Transverse colon (tissue), 3 donors: ENCODE data around the gene TIMP3.

ENCODE experiments used
- EP300 ChIP-seq: sonication (generic); formaldehyde crosslinking; IDR thresholded peaks from one replicate; pipeline ENCODE4 v1.6.1; 2017; ENCODE audit warnings: antibody characterized with exemption, low read depth
- TF ChIP-seq, protein P1 (sequence below), 5 experiments: fragments of 200-600 bp in 3 of 5; fragments of 450-650 bp in 2 of 5; sonication (generic) in 3 of 5; IDR thresholded peaks; 1 replicate in 2 of 5; 2 replicates in 3 of 5; pipeline ENCODE4 v1.5.1; 2016 to 2017; ENCODE audit warnings: antibody characterized with exemption in 5 of 5, inconsistent platforms in 3 of 5, mild to moderate bottlenecking in 2 of 5, moderate library complexity in 1 of 5

DNA sequence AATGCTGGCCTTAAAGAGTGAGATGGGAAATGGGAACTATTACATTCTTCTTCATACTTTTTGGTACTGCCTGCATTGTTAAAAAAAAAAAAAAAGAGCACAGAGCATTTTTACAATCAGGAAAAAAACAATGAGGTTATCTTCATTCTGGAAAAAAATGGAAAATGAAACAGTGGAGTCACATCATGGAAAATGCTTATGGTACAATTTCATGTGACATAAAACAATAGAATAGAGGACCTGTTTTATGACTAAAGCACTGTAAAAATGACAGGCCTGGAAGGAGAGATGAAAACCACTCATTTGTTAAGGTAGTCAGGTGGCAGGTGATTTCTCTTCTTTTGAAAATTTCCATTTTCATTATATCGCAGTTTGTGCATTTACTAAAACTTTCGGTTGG, 75.0 kb downstream of the TIMP3 start:
- no peak for TF ChIP-seq EP300
- TF ChIP-seq, protein P1, sequence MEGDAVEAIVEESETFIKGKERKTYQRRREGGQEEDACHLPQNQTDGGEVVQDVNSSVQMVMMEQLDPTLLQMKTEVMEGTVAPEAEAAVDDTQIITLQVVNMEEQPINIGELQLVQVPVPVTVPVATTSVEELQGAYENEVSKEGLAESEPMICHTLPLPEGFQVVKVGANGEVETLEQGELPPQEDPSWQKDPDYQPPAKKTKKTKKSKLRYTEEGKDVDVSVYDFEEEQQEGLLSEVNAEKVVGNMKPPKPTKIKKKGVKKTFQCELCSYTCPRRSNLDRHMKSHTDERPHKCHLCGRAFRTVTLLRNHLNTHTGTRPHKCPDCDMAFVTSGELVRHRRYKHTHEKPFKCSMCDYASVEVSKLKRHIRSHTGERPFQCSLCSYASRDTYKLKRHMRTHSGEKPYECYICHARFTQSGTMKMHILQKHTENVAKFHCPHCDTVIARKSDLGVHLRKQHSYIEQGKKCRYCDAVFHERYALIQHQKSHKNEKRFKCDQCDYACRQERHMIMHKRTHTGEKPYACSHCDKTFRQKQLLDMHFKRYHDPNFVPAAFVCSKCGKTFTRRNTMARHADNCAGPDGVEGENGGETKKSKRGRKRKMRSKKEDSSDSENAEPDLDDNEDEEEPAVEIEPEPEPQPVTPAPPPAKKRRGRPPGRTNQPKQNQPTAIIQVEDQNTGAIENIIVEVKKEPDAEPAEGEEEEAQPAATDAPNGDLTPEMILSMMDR (IDR thresholded peaks at IDR 0.05): no peak
